Memory B cell (primary cell): ENCODE data around the gene SPATA16.

Source experiments
- ATAC-seq: fragments of 150-1000 bp; cut with Tn5 transposase; 2 replicates; pipeline ENCODE4 v1.10.0; 2021; ENCODE audit warnings: low read depth, mild to moderate bottlenecking, moderate library complexity
- DNase-seq, 2 donors: peaks; one replicate each; pipeline ENCODE4 v3.0.0; 2022; ENCODE audit warnings: low spot score in 2 of 2
- H3K27ac Mint-ChIP-seq: one replicate; pipeline ENCODE4 v1.8.0; 2022; ENCODE audit warnings: mild to moderate bottlenecking, moderate library complexity, mixed read lengths
- H3K27me3 Mint-ChIP-seq: one replicate; pipeline ENCODE4 v1.8.0; 2022; ENCODE audit warnings: mixed read lengths
- H3K36me3 Mint-ChIP-seq: one replicate; pipeline ENCODE4 v1.8.0; 2022; ENCODE audit warnings: mild to moderate bottlenecking, mixed read lengths
- H3K4me1 Mint-ChIP-seq: one replicate; pipeline ENCODE4 v1.8.0; 2022; ENCODE audit warnings: mixed read lengths
- H3K4me3 Mint-ChIP-seq: one replicate; pipeline ENCODE4 v1.8.0; 2022; ENCODE audit warnings: mild to moderate bottlenecking, moderate library complexity, mixed read lengths
- H3K9me3 Mint-ChIP-seq: one replicate; pipeline ENCODE4 v1.8.0; 2022; ENCODE audit warnings: mixed read lengths

The SPATA16 gene

DNA sequence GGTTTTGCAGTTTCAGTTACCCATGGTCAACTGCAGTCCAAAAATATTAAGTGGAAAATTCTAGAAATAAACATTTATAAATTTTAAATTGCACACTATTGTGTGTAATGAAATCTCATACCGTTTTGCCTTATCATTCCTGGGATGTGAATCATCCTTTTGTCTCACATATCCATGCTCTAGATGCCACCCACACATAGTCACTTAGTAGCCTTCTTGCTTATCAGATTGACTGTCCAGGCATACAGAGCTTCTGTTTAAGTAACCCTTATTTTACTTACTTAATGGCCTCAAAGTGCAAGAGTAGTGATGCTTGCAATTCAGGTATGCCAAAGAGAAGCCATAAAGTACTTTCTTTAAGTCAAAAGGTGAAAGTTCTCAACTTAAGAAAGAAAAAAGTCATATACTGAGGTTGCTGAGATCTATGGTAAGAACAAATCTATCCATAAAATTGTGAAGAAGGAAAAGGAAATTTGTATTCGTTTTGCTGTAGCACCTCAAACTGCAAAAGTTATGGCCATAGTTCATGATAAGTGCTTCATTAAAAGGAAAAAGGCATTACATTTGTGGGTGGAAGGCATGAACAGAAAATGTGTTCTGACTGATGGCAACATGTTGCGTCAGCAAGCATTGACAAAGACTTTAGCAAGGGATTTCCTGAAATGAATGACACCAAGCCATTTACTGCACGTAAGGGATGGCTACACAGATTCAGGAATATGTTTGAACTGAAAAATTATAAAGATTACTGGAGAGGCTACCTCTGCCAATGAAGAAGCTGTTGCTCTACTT is 43.8 kb downstream of the SPATA16 start:
- H3K27ac Mint-ChIP-seq = no peak overlapping the region
- H3K27me3 Mint-ChIP-seq = no peaks in the 10 kb centered on the region
- no peak overlapping the region for H3K4me3 Mint-ChIP-seq
- no peak for ATAC-seq
- peaks cover 5% of the 10 kb centered on the region for H3K9me3 Mint-ChIP-seq
- DNase-seq = no peak
- H3K36me3 Mint-ChIP-seq = no peaks in the 10 kb centered on the region
- H3K4me1 Mint-ChIP-seq = no peaks in the 10 kb centered on the region

- Mint-ChIP-seq H3K9me3 (peaks cover 1% of the 10 kb centered on the region), H3K36me3 (no peaks in the 10 kb centered on the region), H3K27ac (no peak overlapping the region), H3K27me3 (no peaks in the 10 kb centered on the region), H3K4me3 (no peak overlapping the region), H3K4me1 (no peaks in the 10 kb centered on the region)
- ATAC-seq (no peak), DNase-seq (no peak)
These were observed 44.9 kb downstream of the SPATA16 start for GRCh38 chr3:173096140-173096539.

DNA sequence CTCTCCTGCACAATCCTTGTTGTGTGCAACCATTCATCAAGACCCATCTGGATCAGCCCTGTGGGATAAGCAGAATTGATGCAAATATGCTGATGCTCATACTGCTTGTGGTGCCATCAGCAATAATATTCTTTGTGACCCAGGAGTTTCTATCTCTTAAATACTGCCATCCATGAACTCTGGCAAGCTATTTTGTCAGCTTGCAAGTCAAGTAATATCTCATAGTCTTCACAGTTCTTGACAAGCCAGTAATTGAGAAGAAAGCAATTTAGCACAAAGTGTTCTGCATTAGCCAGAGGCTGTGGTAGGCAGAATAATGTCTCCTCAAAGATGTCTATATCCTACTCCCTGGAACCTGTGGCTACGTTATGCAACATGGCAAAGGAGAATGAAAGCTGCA is 49.0 kb downstream of the SPATA16 start:
- no peak for ATAC-seq
- no peaks in the 10 kb centered on the region for H3K4me1 Mint-ChIP-seq
- no peak for DNase-seq
- peaks cover 2% of the 10 kb centered on the region for H3K9me3 Mint-ChIP-seq
- H3K27me3 Mint-ChIP-seq = no peaks in the 10 kb centered on the region
- no peak overlapping the region for H3K4me3 Mint-ChIP-seq
- no peak overlapping the region for H3K27ac Mint-ChIP-seq
- no peaks in the 10 kb centered on the region for H3K36me3 Mint-ChIP-seq

- Mint-ChIP-seq H3K27me3 (no peaks in the 10 kb centered on the region), H3K9me3 (peaks cover 6% of the 10 kb centered on the region), H3K4me3 (no peak overlapping the region), H3K4me1 (no peaks in the 10 kb centered on the region), H3K27ac (no peak overlapping the region), H3K36me3 (no peaks in the 10 kb centered on the region)
- DNase-seq (no peak), ATAC-seq (no peak)
These were observed 50.5 kb downstream of the SPATA16 start for GRCh38 chr3:173090492-173090891.

DNA sequence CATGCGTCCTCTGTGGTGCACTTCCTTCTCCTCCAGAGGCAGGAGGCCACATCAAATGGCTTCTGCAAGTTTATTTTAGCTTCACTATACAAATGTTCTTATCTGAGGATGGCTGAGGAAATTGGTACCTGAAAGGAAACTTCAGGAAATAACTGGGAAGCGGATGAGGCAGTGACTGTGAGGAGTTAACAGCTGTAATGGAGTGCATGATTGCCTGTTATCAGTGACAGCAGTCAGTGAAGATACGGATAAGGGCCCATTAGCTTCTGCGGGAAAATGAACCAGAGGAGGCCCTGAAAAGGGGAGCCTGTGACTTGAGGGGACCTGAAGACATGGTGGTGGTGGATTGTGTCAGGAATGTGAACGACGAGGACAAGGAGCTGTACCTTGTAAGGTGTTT is 51.8 kb downstream of the SPATA16 start:
- no peak for ATAC-seq
- Mint-ChIP-seq H3K4me1 (no peaks in the 10 kb centered on the region), H3K4me3 (no peak overlapping the region)

DNA sequence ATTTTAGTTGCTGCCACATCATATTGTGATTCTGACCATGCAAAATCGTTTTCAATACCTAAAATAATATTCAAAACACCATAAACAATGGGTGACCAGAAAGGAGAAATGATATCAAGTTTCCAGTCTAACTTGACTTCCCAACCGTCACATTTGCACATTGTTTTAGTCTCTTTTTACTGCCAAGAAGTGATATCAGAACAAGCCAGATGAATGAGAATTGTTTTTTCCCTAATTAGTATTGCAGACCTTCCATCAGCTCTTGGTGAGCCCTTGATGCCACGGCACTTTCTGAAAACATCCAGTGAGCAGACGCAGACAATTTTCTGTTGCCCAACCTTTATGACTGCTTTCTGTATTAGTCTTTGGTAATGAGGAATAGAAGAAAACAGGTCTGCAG is 62.5 kb downstream of the SPATA16 start:
- no peak for ATAC-seq
- Mint-ChIP-seq H3K36me3 (no peaks in the 10 kb centered on the region), H3K4me3 (no peak overlapping the region), H3K27ac (no peak overlapping the region), H3K27me3 (no peaks in the 10 kb centered on the region), H3K4me1 (no peaks in the 10 kb centered on the region), H3K9me3 (peaks cover 6% of the 10 kb centered on the region)
- no peak for DNase-seq

More for the DNA sequence above, 51.8 kb downstream of the SPATA16 start:
- H3K9me3 Mint-ChIP-seq = peaks cover 6% of the 10 kb centered on the region
- DNase-seq = no peak
- H3K27ac Mint-ChIP-seq = no peak overlapping the region
- H3K36me3 Mint-ChIP-seq = no peaks in the 10 kb centered on the region
- H3K27me3 Mint-ChIP-seq = no peaks in the 10 kb centered on the region

DNA sequence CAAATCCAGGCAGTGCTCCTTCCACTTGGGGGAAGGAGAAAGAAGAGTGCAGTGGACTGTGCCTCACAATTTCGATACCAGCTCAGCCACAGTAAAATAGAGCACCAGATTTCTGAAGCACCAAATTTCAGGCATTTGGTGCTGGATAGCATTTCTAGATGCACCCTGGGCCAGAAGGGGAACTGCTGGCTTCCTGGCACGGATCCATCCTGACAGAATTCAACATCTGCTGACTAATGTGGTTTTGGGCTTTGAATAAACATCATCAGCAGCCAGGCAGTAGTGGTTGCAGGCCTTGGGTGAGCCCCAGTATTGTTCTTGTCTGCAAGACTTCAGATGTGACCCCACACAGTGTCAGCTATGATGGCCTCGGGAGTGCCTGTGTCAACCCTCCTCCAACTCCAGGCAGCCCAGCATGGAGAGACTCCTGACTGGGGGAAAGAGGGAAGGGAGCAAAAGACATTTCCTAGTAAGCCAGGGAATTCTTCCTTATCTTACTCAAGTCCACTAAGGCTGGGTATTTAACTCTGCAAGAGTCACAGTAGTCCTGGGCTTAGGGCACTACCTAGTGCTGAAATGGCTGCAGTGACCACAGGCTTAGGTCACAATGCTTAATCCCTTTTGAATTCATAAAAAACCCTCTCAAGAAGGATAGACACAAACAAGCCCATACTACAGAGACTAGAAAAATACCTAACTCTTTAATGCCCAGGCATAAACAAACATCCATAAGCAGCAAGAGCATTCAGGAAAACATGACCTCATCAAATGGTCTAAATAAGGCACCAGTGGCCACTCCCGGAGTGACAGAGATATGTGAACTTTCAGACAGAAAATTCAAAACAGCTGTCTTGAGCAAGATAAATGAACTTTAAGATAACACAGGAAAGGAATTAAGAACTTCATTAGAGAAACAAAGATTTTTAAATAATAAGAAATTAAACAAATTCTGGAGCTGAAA is 74.7 kb downstream of the SPATA16 start:
- H3K36me3 Mint-ChIP-seq = no peaks in the 10 kb centered on the region
- peaks cover 7% of the 10 kb centered on the region for H3K9me3 Mint-ChIP-seq
- no peaks in the 10 kb centered on the region for H3K4me1 Mint-ChIP-seq
- no peak overlapping the region for H3K27ac Mint-ChIP-seq
- no peak for ATAC-seq
- no peaks in the 10 kb centered on the region for H3K27me3 Mint-ChIP-seq
- no peak for DNase-seq
- H3K4me3 Mint-ChIP-seq = no peak overlapping the region

DNA sequence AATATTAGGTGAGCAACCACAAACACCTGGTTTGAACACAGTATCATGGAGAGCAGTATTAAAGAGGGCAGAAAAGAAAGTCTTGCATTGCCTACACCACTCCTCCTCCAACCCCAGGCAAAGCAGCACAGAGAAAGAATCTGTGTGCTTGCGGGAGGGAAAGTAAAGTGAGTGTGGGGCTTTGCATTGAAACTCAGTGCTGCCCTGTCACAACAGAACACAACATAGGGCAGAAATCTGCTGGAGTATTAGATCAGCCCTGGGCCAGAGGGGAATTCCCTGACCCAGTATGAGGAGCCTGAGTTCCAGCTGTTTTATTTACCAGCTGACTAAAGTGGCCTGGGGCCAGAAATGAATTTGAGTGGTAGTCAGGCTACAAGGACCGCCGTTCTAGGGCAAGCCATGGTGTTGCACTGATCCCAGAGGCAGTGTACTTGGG is 75.5 kb downstream of the SPATA16 start:
- peaks cover 4% of the 10 kb centered on the region for H3K9me3 Mint-ChIP-seq
- no peak overlapping the region for H3K4me3 Mint-ChIP-seq
- ATAC-seq (no peak), DNase-seq (no peak)
- H3K36me3 Mint-ChIP-seq = no peaks in the 10 kb centered on the region
- no peaks in the 10 kb centered on the region for H3K27me3 Mint-ChIP-seq
- H3K27ac Mint-ChIP-seq = no peak overlapping the region
- H3K4me1 Mint-ChIP-seq = no peaks in the 10 kb centered on the region

DNA sequence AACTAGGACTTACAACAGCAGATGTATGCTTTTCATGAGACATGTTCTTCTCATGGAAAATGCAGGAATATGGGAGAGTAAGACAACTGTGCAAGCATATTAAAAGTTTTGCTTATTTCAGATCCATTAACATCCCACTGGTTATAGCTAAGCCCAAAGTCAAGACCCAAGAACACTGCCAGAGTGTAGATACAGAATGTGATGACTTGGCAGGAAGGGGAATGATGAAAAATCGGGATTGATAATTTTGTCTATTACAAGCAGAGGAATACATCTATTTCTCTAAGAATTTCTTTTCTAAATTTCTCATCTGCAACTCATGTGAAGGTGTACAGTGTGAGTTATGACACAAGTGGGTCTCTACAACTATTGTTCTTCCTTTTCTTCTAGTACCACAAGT is 76.4 kb downstream of the SPATA16 start:
- Mint-ChIP-seq H3K9me3 (peaks cover 4% of the 10 kb centered on the region), H3K36me3 (no peaks in the 10 kb centered on the region), H3K4me1 (no peaks in the 10 kb centered on the region), H3K27me3 (no peaks in the 10 kb centered on the region), H3K27ac (no peak overlapping the region), H3K4me3 (no peak overlapping the region)
- DNase-seq (no peak), ATAC-seq (no peak)

GRCh38 chr3:173058229-173058628 is 82.8 kb downstream of the SPATA16 start:
- Mint-ChIP-seq H3K27me3 (no peaks in the 10 kb centered on the region), H3K4me1 (peaks cover 4% of the 10 kb centered on the region), H3K27ac (no peak overlapping the region), H3K4me3 (no peak overlapping the region), H3K36me3 (no peaks in the 10 kb centered on the region), H3K9me3 (peaks cover 3% of the 10 kb centered on the region)
- no peak for ATAC-seq
- no peak for DNase-seq

GRCh38 chr3:173055228-173055933 is 85.7 kb downstream of the SPATA16 start:
- Mint-ChIP-seq H3K9me3 (peaks cover 2% of the 10 kb centered on the region), H3K4me1 (peaks cover 4% of the 10 kb centered on the region), H3K27me3 (no peaks in the 10 kb centered on the region), H3K4me3 (no peak overlapping the region), H3K27ac (no peak overlapping the region), H3K36me3 (no peaks in the 10 kb centered on the region)
- DNase-seq (no peak), ATAC-seq (no peak)

DNA sequence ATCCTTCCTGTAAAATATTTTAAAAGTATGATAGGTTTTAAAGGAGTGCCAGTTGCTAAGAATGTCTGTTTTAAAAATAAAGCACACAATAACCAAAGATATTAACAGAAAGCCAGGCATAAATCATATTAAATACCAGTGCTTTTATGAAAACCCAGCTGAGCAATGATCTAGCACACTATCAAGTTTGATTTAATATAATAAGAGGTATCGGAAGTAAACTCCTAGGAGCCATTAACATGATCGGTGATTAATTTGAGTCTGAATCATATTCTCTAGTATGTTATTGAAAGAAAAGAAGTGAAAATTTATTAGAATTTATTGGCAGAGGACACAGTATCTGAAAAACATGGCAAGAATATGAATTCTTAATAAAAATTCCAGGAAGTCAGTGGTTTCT is 91.7 kb downstream of the SPATA16 start:
- no peak for DNase-seq
- no peak overlapping the region for H3K4me3 Mint-ChIP-seq
- ATAC-seq = no peak
- H3K4me1 Mint-ChIP-seq = no peaks in the 10 kb centered on the region
- no peaks in the 10 kb centered on the region for H3K27me3 Mint-ChIP-seq
- H3K27ac Mint-ChIP-seq = no peak overlapping the region
- H3K9me3 Mint-ChIP-seq = no peaks in the 10 kb centered on the region
- no peaks in the 10 kb centered on the region for H3K36me3 Mint-ChIP-seq

DNA sequence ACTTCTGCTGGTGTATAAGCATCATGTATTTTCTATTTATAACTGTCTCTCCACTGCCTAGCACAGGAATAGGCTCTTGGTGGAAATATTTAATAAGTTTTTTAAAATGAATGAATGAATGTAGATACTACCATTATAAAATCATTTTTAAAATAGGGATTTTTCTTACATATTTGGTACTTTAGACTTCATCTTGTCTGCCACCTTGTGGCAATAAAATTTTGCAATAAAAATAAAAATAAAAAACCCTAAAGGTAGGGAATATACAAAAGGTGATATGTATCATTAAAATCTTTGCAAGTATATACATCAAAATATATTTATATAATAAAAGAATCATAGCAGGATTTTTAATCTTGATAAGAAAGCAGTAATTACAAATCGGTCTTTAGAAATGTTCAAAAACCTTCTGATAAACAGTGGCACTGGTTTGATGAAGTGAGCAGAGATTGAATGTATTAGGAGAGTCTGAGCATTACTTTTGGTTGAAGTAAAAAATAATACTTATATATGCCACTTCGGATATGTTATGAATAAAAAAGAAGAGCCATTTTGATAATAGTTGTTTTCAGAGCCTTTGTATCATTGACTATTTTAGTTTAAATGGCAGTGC is 95.2 kb downstream of the SPATA16 start:
- Mint-ChIP-seq H3K27me3 (no peaks in the 10 kb centered on the region), H3K27ac (no peak overlapping the region), H3K4me3 (no peak overlapping the region), H3K36me3 (no peaks in the 10 kb centered on the region), H3K4me1 (no peaks in the 10 kb centered on the region), H3K9me3 (no peaks in the 10 kb centered on the region)
- DNase-seq (no peak), ATAC-seq (no peak)
